Epithelial cell of esophagus (primary cell): Measurements from ENCODE around the gene DCLK2.
A peak's percentile ranks its signal among the peaks of the same experiment; 100 is the strongest.

Experiments used
- DNase-seq: peaks from one replicate; pipeline ENCODE4 v3.0.0; 2010; ENCODE audit warnings: low read depth
- H3K4me3 ChIP-seq: 2 replicates; pipeline ENCODE4 v1.5.1; 2011; ENCODE audit warnings: mild to moderate bottlenecking, low read length, control low read depth
- CTCF ChIP-seq: IDR thresholded peaks from 2 replicates; pipeline ENCODE4 v1.5.1; 2011; ENCODE audit warnings: low read depth, mild to moderate bottlenecking, low read length, control low read depth, inconsistent platforms; ENCODE audit not compliant: insufficient read depth; ENCODE audit errors: missing control alignments

Gene DCLK2

GRCh38 chr4:150068300-150068960, 9.8 kb upstream of the DCLK2 start:
- no peak for TF ChIP-seq CTCF
- H3K4me3 ChIP-seq, result no peak overlapping the region
- no peak for DNase-seq

GRCh38 chr4:150069353-150069752, 8.9 kb upstream of the DCLK2 start:
- H3K4me3 ChIP-seq, result no peak overlapping the region
- TF ChIP-seq CTCF, result no peak
- DNase-seq, result no peak

- no peak for TF ChIP-seq CTCF
- no peak for DNase-seq
These were observed 7.6 kb upstream of the DCLK2 start for GRCh38 chr4:150070464-150071170.

GRCh38 chr4:150072471-150072870, 5.8 kb upstream of the DCLK2 start:
- H3K4me3 ChIP-seq, result no peak overlapping the region
- no peak for TF ChIP-seq CTCF
- no peak for DNase-seq

More at GRCh38 chr4:150070464-150071170, 7.6 kb upstream of the DCLK2 start:
- H3K4me3 ChIP-seq, result no peak overlapping the region

- no peak overlapping the region for H3K4me3 ChIP-seq
- peak; percentile 30 for DNase-seq
- no peak for TF ChIP-seq CTCF
These were observed 5.1 kb upstream of the DCLK2 start for GRCh38 chr4:150072906-150073714.

- TF ChIP-seq CTCF, result no peak
- H3K4me3 ChIP-seq, result no peak overlapping the region
- DNase-seq, result no peak
These were observed 4.2 kb upstream of the DCLK2 start for GRCh38 chr4:150074064-150074463.
